BLaER1 treated with 17β-estradiol and CSF1 and Interleukin-3, amounts not matched to agents 10 nM and 100 nM (cell line): ENCODE results near the gene ANKRD40.

ENCODE experiments used
- H3K27ac ChIP-seq, 11 experiments: shearing (Covaris generic); formaldehyde crosslinking; 2 replicates each; pipeline ENCODE4 v1.8.1; 2022
- H3K27me3 ChIP-seq, 11 experiments: shearing (Covaris generic); formaldehyde crosslinking; 2 replicates each; pipeline ENCODE4 v1.8.1; 2022
- H3K36me3 ChIP-seq, 11 experiments: shearing (Covaris generic); formaldehyde crosslinking; 2 replicates each; pipeline ENCODE4 v1.8.1; 2022
- H3K4me1 ChIP-seq, 10 experiments: shearing (Covaris generic); formaldehyde crosslinking; 2 replicates each; pipeline ENCODE4 v1.8.1; 2022
- H3K4me2 ChIP-seq, 11 experiments: shearing (Covaris generic); formaldehyde crosslinking; 2 replicates each; pipeline ENCODE4 v1.8.1; 2022
- H3K4me3 ChIP-seq, 10 experiments: shearing (Covaris generic); formaldehyde crosslinking; 2 replicates each; pipeline ENCODE4 v1.8.1; 2022
- H3K9ac ChIP-seq, 11 experiments: shearing (Covaris generic); formaldehyde crosslinking; 2 replicates each; pipeline ENCODE4 v1.8.1; 2022
- H3K9me3 ChIP-seq, 11 experiments: shearing (Covaris generic); formaldehyde crosslinking; replicated peaks in 1 of 11; 2 replicates each; pipeline ENCODE4 v1.8.1; 2022
- H4K20me1 ChIP-seq, 11 experiments: shearing (Covaris generic); formaldehyde crosslinking; 2 replicates each; pipeline ENCODE4 v1.8.1; 2022
- Cebpa-rat ChIP-seq, 11 experiments: shearing (Covaris generic); IDR thresholded peaks; 2 replicates each; pipeline ENCODE4 v1.8.1; 2022

The ANKRD40 gene

DNA sequence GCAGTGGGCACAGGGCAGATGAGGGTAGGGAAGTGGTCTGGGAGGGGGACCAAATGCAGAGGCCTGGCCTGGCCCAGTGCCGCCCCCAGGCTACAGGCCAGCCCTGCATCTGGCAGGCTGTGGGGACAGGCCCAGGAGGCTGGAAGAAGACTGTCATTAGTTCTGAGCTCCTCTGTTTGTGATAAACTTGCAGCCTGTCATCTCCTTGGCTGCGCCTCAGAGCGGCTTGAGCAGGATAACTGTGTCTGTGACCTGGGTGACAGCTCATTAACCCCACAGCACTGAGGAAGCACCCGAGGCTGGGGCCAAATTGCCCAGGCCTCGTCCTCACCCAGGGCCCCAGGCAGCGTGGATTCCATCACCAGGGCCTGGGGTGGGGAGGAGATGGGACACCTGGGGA is 49.1 kb downstream of the ANKRD40 start:
- Histone ChIP-seq H3K9ac (peak overlapping the region in 2 of 11 experiments; percentile 7 to 35; a peak in 1 of 22 replicates), H4K20me1 (no peaks in the 10 kb centered on the region; a peak in 1 of 22 replicates), H3K4me1 (peaks cover 0 to 46% (median 29%) of the 10 kb centered on the region in 10 experiments; a peak in 17 of 20 replicates), H3K4me2 (no peak overlapping the region), H3K4me3 (no peak overlapping the region), H3K27me3 (no peaks in the 10 kb centered on the region), H3K36me3 (no peaks in the 10 kb centered on the region), H3K9me3 (peaks cover 0 to 3% (median 0%) of the 10 kb centered on the region in 11 experiments; a peak in 11 of 22 replicates), H3K27ac (peak overlapping the region in 3 of 11 experiments; percentile 10 to 35 (median 27); a peak in 4 of 22 replicates)
- no peak for TF ChIP-seq Cebpa-rat (IDR thresholded peaks at IDR 0.05)

DNA sequence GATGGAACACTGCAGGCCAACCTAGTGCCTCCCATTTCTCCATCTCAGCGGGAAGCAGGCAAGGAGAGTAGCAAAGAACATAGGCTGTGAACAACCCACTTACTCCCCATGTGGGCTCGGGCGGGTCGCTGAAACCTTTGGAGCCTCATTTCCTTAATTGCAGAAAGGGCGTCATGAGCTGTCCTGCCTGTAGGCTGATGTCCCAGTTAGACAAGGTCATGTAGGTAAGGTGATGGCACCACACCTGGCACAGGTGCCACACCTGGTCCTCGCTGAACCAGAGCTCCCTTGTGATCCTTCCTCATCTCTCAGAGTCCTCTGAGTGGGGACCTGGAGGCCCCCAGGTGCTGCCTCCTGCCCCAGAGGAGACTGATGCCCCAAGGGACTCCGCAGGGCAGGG is 50.1 kb downstream of the ANKRD40 start:
- Histone ChIP-seq H3K36me3 (no peaks in the 10 kb centered on the region), H3K9me3 (peaks cover 3 to 13% (median 8%) of the 10 kb centered on the region in 11 experiments), H3K4me1 (peaks cover 0 to 37% (median 28%) of the 10 kb centered on the region in 10 experiments; a peak in 17 of 20 replicates), H3K4me2 (no peak overlapping the region), H3K27ac (no peak overlapping the region; a peak in 1 of 22 replicates), H3K4me3 (no peak overlapping the region), H3K27me3 (no peaks in the 10 kb centered on the region), H4K20me1 (no peaks in the 10 kb centered on the region; a peak in 1 of 22 replicates), H3K9ac (no peak overlapping the region)
- TF ChIP-seq Cebpa-rat (IDR thresholded peaks at IDR 0.05) = no peak

DNA sequence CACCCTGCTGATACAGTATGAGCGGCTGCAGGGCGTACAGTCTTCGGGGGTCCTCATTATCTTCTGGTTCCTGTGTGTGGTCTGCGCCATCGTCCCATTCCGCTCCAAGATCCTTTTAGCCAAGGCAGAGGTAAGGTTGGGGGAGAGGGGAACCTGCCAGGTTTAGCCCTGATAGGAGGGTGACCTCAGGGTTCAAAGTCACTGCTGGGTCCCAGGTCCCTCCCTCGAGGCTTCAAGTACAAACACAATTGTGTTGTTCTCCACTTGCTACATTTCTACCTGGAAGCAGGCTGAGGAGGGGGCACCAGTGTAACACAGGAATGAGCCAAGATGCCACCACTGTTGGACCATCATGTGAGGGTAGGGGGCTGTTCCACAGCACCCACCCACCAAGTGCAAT is 50.7 kb downstream of the ANKRD40 start:
- TF ChIP-seq Cebpa-rat (IDR thresholded peaks at IDR 0.05) = no peak
- no peaks in the 10 kb centered on the region for H3K36me3 ChIP-seq
- H3K9ac ChIP-seq = no peak overlapping the region
- H3K4me3 ChIP-seq = no peak overlapping the region
- no peak overlapping the region for H3K4me2 ChIP-seq
- no peaks in the 10 kb centered on the region; a peak in 1 of 22 replicates for H4K20me1 ChIP-seq
- H3K27ac ChIP-seq = no peak overlapping the region; a peak in 1 of 22 replicates
- peaks cover 0 to 31% (median 22%) of the 10 kb centered on the region in 10 experiments; a peak in 17 of 20 replicates for H3K4me1 ChIP-seq
- peaks cover 6 to 19% (median 13%) of the 10 kb centered on the region in 11 experiments for H3K9me3 ChIP-seq
- no peaks in the 10 kb centered on the region for H3K27me3 ChIP-seq

DNA sequence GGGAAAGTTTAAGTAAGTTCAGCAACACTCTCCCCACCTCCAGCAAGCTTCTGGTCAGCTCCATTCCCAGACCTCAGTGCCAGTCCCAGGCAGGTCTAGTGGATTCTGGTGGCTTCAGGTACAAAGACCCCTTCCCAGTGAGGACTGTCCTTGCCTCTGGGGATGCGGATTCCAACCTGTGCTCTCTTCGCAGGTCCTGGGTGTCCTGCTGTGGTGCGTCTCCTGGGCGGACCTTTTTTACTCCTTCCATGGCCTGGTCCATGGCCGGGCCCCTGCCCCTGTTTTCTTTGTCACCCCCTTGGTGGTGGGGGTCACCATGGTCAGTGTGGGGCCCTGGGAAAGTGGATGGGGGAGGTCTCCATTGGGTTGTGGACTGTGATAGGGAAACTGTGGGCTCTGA is 51.2 kb downstream of the ANKRD40 start:
- Histone ChIP-seq H3K9ac (no peak overlapping the region), H3K9me3 (peaks cover 6 to 19% (median 14%) of the 10 kb centered on the region in 11 experiments), H4K20me1 (no peaks in the 10 kb centered on the region; a peak in 1 of 22 replicates), H3K36me3 (no peaks in the 10 kb centered on the region), H3K27ac (no peak overlapping the region; a peak in 1 of 22 replicates), H3K4me3 (no peak overlapping the region), H3K4me1 (peaks cover 0 to 25% (median 17%) of the 10 kb centered on the region in 10 experiments; a peak in 16 of 20 replicates), H3K4me2 (no peak overlapping the region), H3K27me3 (no peaks in the 10 kb centered on the region)
- TF ChIP-seq Cebpa-rat (IDR thresholded peaks at IDR 0.05) = no peak

DNA sequence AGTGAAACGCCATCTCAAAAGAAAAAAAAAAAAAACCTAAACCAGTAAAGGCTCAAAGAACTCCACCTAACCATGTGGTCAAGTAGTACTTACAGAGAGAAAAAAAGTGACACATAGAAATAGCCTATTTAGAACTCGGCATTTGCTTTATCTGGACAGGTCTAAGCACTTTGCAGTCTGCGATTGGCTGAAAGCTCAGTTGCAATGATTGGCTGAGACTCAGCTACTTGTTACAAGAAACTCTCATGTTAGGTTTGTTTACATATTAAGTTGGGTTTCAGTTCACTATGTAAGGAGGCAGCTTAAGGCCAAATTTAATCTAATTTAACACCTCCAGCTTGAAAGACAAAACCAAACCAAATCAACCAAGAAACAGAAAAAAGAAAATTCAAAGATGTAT is 54.0 kb downstream of the ANKRD40 start:
- no peak overlapping the region for H3K27ac ChIP-seq
- no peaks in the 10 kb centered on the region; a peak in 1 of 22 replicates for H4K20me1 ChIP-seq
- H3K36me3 ChIP-seq = no peaks in the 10 kb centered on the region
- H3K4me1 ChIP-seq = no peaks in the 10 kb centered on the region
- H3K27me3 ChIP-seq = no peaks in the 10 kb centered on the region
- peaks cover 6 to 19% (median 14%) of the 10 kb centered on the region in 11 experiments for H3K9me3 ChIP-seq
- no peak for TF ChIP-seq Cebpa-rat (IDR thresholded peaks at IDR 0.05)
- H3K4me2 ChIP-seq = no peak overlapping the region
- no peak overlapping the region for H3K9ac ChIP-seq
- no peak overlapping the region for H3K4me3 ChIP-seq

DNA sequence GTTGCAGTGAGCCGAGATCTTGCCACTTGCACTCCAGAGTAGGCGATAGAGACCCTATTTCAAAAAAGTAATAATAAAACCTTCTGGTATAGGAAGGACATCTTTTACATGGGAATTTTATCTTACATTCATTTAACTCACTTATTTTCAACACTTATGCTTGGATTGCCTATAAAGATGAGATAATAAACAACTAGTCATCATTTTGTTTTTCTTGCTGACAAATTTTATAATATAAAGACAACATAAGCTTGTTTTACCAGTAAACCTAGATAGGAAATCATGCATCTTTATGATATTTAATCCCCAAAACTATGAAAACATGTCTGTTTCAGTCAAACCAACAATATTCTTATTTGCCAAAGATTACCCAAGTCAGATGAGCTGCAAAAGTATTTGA is 56.1 kb downstream of the ANKRD40 start:
- H3K9me3 ChIP-seq = peaks cover 6 to 19% (median 14%) of the 10 kb centered on the region in 11 experiments
- H3K4me2 ChIP-seq = no peak overlapping the region
- TF ChIP-seq Cebpa-rat (IDR thresholded peaks at IDR 0.05) = no peak
- H3K27ac ChIP-seq = no peak overlapping the region
- no peaks in the 10 kb centered on the region for H3K36me3 ChIP-seq
- H3K27me3 ChIP-seq = no peaks in the 10 kb centered on the region
- H4K20me1 ChIP-seq = no peaks in the 10 kb centered on the region; a peak in 1 of 22 replicates
- no peak overlapping the region for H3K4me3 ChIP-seq
- H3K9ac ChIP-seq = no peak overlapping the region
- H3K4me1 ChIP-seq = no peaks in the 10 kb centered on the region

DNA sequence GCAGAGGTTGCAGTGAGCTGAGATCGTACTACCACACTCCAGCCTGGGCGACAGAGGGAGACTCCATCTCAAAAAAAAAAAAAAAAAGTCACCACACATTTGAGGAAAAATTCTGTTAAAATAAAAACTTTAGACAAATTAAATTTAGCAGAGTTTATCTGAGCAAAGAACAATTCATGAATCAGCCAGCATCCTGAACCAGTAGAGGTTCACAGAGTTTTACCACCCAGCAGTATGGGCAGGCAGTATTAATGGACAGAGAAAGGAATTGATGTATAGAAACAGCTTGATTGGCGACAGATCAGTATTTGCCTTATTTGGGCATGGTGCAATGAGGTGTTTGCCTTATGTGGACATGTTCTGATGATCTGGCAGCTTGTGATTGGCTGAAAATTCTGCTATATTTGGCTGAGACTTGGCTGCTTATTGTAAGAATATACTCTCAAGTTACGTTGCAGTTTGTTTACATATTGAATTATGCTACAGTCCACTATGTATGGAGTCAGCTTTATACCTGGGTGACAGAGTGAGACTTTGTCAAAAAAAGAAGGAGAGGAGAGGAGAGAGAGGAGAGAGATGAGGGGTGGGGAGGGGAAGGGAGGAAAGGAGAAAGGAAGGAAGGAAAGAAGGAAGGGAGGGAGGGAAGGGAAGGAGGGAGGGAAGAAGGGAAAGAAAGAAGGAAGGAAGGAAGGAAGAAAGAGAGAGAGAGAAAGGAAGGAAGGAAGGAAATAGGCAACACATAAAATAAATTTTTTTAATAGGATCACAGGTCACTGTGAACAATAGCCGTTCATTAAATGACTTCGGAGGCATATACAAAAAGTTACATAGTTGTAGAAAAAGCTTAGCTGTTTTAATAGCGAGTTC is 58.4 kb downstream of the ANKRD40 start:
- Histone ChIP-seq H3K9me3 (peaks cover 6 to 19% (median 14%) of the 10 kb centered on the region in 11 experiments), H3K4me3 (no peak overlapping the region), H3K27me3 (no peaks in the 10 kb centered on the region), H3K4me2 (no peak overlapping the region), H3K9ac (no peak overlapping the region), H3K4me1 (no peaks in the 10 kb centered on the region), H3K27ac (no peak overlapping the region), H3K36me3 (no peaks in the 10 kb centered on the region), H4K20me1 (no peaks in the 10 kb centered on the region)
- TF ChIP-seq Cebpa-rat (IDR thresholded peaks at IDR 0.05) = no peak

DNA sequence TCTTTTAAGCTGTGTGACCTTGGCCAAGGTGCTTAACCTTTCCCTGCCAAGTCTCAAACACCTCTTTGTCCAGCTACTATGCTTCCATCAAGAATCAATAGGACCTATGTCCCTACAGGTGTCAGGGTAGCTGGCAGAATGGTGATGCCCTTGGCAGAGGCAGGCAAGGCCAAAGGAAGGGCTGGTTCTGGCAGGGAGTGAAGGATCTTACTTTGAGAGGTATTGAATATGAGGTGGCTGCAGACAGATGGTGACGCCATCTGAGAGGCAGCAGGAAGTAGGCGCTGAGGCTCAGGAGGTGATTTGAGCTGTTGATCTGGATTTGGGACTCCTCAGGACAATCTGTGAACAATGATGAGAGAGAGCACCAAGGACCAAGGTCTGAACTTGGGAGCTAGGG is 60.5 kb downstream of the ANKRD40 start:
- Histone ChIP-seq H3K27ac (no peak overlapping the region), H3K9me3 (peaks cover 0 to 2% (median under 1%) of the 10 kb centered on the region in 11 experiments; a peak in 9 of 22 replicates), H4K20me1 (no peaks in the 10 kb centered on the region; a peak in 1 of 22 replicates), H3K36me3 (no peaks in the 10 kb centered on the region), H3K4me3 (no peak overlapping the region), H3K27me3 (no peaks in the 10 kb centered on the region), H3K4me1 (0 out of 20 replicates have a peak, but pooled peaks cover 0 to 6% (median 0%) of the 10 kb centered on the region in 10 experiments), H3K9ac (no peak overlapping the region), H3K4me2 (no peak overlapping the region)
- no peak for TF ChIP-seq Cebpa-rat (IDR thresholded peaks at IDR 0.05)
